Thoracic aorta endothelial cell (primary cell): Measurements from ENCODE around the gene C19orf47. TPM values are rescaled to one million over a fixed set of nuclear protein-coding genes. Genes with fewer than 3 reads are reported as not detected.

ENCODE experiments used
- small RNA-seq: library from RNA; depleted of rRNA; stranded (forward); fragments of <200 nt; gene quantifications from one replicate; pipeline ENCODE3, GENCODE V24; 2012
- total RNA-seq: library from RNA; depleted of rRNA; stranded (reverse); fragments of >200 nt; gene quantifications from 2 replicates; pipeline ENCODE4 v1.2.3, GENCODE V29; 2012

Gene C19orf47
- total RNA-seq = 7.3 and 11.1 TPM in 2 replicates

GRCh38 chr19:40348125-40348913 is at the start of gene C19orf47, which contains the start of gene PLD3:
C19orf47 (minus strand) TSS chr19:40348397; CDS start chr19:40341857, 6,540 bp downstream.
PLD3 (plus strand) TSS chr19:40348695; CDS start chr19:40366484, 17,789 bp downstream.

GRCh38 chr19:40390084-40390742 is 42.0 kb upstream of the C19orf47 start, which contains the start of gene HIPK4:
HIPK4 (minus strand) TSS chr19:40390181; CDS start chr19:40389902, 279 bp downstream.

GRCh38 chr19:40284501-40285352 is 63.5 kb downstream of the C19orf47 start, which contains the start of gene AKT2:
AKT2 (minus strand) TSS chr19:40285345; CDS start chr19:40265267, 20,078 bp downstream.

Small RNA genes lying within 50 kb of the gene (small RNA-seq; reads per million reads assigned to genes)
- gene MIR641 (47.6 reads per million, percentile 98 among the genes with 10 or more reads in this experiment), gene MIR6796 (not detected), gene RF00019 (not detected), gene RNU6-945P (not detected)

Other genes starting within 250 kb of the C19orf47 start
- gene MAP3K10, start 157.0 kb downstream of the C19orf47 start, total RNA-seq = 7.3 and 8.4 TPM in 2 replicates
- not detected in 2 replicates for gene TTC9B, start 130.0 kb downstream of the C19orf47 start, total RNA-seq
- gene CCNP, start 121.7 kb downstream of the C19orf47 start, total RNA-seq = not detected in 2 replicates
- gene AKT2, start 63.1 kb downstream of the C19orf47 start, total RNA-seq = 39.2 and 49.1 TPM in 2 replicates
- 103 and 122 TPM in 2 replicates for gene PLD3, start 298 bp upstream of the C19orf47 start, total RNA-seq
- not detected in 2 replicates for gene HIPK4, start 41.8 kb upstream of the C19orf47 start, total RNA-seq
- 1.1 and 1.2 TPM in 2 replicates for gene PRX, start 65.0 kb upstream of the C19orf47 start, total RNA-seq
- 8.8 and 13.4 TPM in 2 replicates for gene SERTAD1, start 77.6 kb upstream of the C19orf47 start, total RNA-seq
- gene SERTAD3, start 95.9 kb upstream of the C19orf47 start, total RNA-seq = 10.4 and 13.2 TPM in 2 replicates
- gene BLVRB, start 117.3 kb upstream of the C19orf47 start, total RNA-seq = 36.6 and 37.5 TPM in 2 replicates
- gene SPTBN4, start 118.6 kb upstream of the C19orf47 start, total RNA-seq = 0.07 TPM in 1 of 2 replicates, not detected in the other
- 20.7 and 31.9 TPM in 2 replicates for gene SHKBP1, start 228.5 kb upstream of the C19orf47 start, total RNA-seq